Measurements from ENCODE around the gene TBL1XR1.

The TBL1XR1 gene

DNA sequence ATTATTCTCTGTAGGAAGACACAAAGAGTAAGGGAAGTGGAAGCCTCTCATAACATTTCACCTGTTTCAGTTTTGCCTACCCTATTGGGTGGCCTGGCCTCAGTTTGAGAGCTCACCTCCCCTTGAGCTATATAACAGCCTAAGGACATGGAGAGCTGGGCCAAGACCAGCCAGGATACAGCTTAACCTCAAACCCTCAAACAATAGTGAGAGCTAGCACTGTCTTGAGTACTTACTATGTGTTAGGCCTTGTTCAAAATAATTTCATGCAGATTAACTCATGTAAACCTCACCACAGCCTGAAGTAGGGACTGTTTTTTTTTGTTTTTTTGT, 15.0 kb upstream of the TBL1XR1 start:
- Histone ChIP-seq H2BK120ac (ENCODE audit: low read depth, low read length) (no peak overlapping the region), H2BK12ac (ENCODE audit: low read length in 2 of 2) (no peak overlapping the region), H2BK5ac (ENCODE audit: low read depth, low read length, poor library complexity, severe bottlenecking) (no peak overlapping the region), H3K9ac (ENCODE audit: low read length) (no peak overlapping the region), H3K4ac (ENCODE audit: low read depth in 1 of 2, low read length in 2 of 2) (no peak overlapping the region), H3K9me3 (ENCODE audit: control insufficient read depth, low read length) (no peaks in the 10 kb centered on the region), H3K4me1 (ENCODE audit: control insufficient read depth, insufficient read depth, low read depth, low read length) (no peaks in the 10 kb centered on the region), H3K4me3 (ENCODE audit: insufficient read depth in 1 of 2, low read depth in 1 of 2, low read length in 2 of 2) (no peak overlapping the region), H2AK5ac (ENCODE audit: low read length, severe bottlenecking) (no peak overlapping the region), H2AFZ (ENCODE audit: low read depth, low read length) (no peak overlapping the region), H4K8ac (ENCODE audit: low read length) (no peak overlapping the region), H2BK15ac (ENCODE audit: low read depth, poor library complexity, severe bottlenecking) (no peak overlapping the region), H3K36me3 (ENCODE audit: control insufficient read depth in 1 of 2, insufficient read depth in 2 of 2, low read depth in 1 of 2, low read length in 2 of 2) (no peaks in the 10 kb centered on the region), H3K18ac (ENCODE audit: low read depth in 1 of 2, low read length in 2 of 2) (no peak overlapping the region), H4K91ac (ENCODE audit: low read length) (no peak overlapping the region), H3K14ac (ENCODE audit: low read length in 2 of 2) (no peak overlapping the region), H3K27ac (ENCODE audit: low read length, poor library complexity, severe bottlenecking) (no peak overlapping the region), H3K27me3 (ENCODE audit: control insufficient read depth in 1 of 2, insufficient read depth in 1 of 2, low read length in 2 of 2) (no peaks in the 10 kb centered on the region), H3K4me2 (ENCODE audit: low read length, poor library complexity, severe bottlenecking) (no peak overlapping the region), H3K23ac (ENCODE audit: low read length in 2 of 2) (no peak overlapping the region), H3K79me1 (replicated peaks; ENCODE audit: low read length, poor library complexity, severe bottlenecking) (no peaks in the 10 kb centered on the region)
- no peak for DNase-seq

DNA sequence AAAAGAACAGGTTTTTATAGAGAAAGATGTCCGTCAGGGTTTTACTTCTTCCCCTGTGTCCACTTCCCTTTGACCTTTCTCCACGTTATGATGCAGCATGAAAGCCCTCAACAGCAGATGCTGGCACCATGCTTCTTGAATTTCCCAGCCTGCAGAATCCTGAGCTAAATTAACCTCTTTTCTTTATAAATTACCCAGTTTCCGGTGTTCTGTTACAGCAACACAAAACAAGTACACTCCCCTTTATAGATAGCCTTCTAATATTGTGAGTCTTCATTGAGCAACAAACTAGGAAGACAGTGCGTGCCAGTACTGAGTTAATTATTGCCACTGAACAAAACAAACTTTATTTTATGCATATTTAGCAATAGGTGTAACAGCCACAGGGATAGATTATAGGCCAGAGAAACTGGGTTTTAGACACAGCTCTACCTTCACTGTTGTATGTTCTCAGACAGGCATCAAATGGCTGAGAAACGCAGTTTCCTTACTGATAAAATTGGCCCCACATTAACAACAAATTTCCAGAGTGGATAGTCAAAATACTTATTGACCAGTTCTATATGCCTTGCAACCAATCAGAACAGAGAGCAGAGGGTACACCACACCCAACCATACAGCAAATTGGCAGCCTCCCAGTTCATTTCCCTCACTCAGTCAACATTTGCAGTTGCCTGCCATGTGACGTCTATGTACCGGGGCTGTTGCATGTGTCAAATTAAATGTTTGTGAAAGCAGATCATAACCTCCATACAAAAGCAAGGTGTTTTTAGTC, 14.4 kb upstream of the TBL1XR1 start:
- H3K14ac ChIP-seq (ENCODE audit: low read length in 2 of 2) = no peak overlapping the region
- no peak overlapping the region for H2BK15ac ChIP-seq (ENCODE audit: low read depth, poor library complexity, severe bottlenecking)
- H3K79me1 ChIP-seq (replicated peaks; ENCODE audit: low read length, poor library complexity, severe bottlenecking) = no peaks in the 10 kb centered on the region
- H3K18ac ChIP-seq (ENCODE audit: low read depth in 1 of 2, low read length in 2 of 2) = no peak overlapping the region
- H3K9me3 ChIP-seq (ENCODE audit: control insufficient read depth, low read length) = no peaks in the 10 kb centered on the region
- 95% methylated on average over 4 of the region's 7 CpGs for WGBS
- no peak overlapping the region for H3K9ac ChIP-seq (ENCODE audit: low read length)
- H3K4me1 ChIP-seq (ENCODE audit: control insufficient read depth, insufficient read depth, low read depth, low read length) = no peaks in the 10 kb centered on the region
- no peaks in the 10 kb centered on the region for H3K36me3 ChIP-seq (ENCODE audit: control insufficient read depth in 1 of 2, insufficient read depth in 2 of 2, low read depth in 1 of 2, low read length in 2 of 2)
- no peak overlapping the region for H2BK12ac ChIP-seq (ENCODE audit: low read length in 2 of 2)
- no peak overlapping the region for H2AK5ac ChIP-seq (ENCODE audit: low read length, severe bottlenecking)
- DNase-seq = no peak
- no peak overlapping the region for H3K27ac ChIP-seq (ENCODE audit: low read length, poor library complexity, severe bottlenecking)
- H2BK5ac ChIP-seq (ENCODE audit: low read depth, low read length, poor library complexity, severe bottlenecking) = no peak overlapping the region
- H3K4ac ChIP-seq (ENCODE audit: low read depth in 1 of 2, low read length in 2 of 2) = no peak overlapping the region
- no peak overlapping the region for H3K23ac ChIP-seq (ENCODE audit: low read length in 2 of 2)
- no peak overlapping the region for H4K8ac ChIP-seq (ENCODE audit: low read length)
- no peak overlapping the region for H3K4me3 ChIP-seq (ENCODE audit: insufficient read depth in 1 of 2, low read depth in 1 of 2, low read length in 2 of 2)
- no peak overlapping the region for H4K91ac ChIP-seq (ENCODE audit: low read length)
- H2BK120ac ChIP-seq (ENCODE audit: low read depth, low read length) = no peak overlapping the region
- H3K27me3 ChIP-seq (ENCODE audit: control insufficient read depth in 1 of 2, insufficient read depth in 1 of 2, low read length in 2 of 2) = no peaks in the 10 kb centered on the region
- H3K4me2 ChIP-seq (ENCODE audit: low read length, poor library complexity, severe bottlenecking) = no peak overlapping the region
- H2AFZ ChIP-seq (ENCODE audit: low read depth, low read length) = no peak overlapping the region

DNA sequence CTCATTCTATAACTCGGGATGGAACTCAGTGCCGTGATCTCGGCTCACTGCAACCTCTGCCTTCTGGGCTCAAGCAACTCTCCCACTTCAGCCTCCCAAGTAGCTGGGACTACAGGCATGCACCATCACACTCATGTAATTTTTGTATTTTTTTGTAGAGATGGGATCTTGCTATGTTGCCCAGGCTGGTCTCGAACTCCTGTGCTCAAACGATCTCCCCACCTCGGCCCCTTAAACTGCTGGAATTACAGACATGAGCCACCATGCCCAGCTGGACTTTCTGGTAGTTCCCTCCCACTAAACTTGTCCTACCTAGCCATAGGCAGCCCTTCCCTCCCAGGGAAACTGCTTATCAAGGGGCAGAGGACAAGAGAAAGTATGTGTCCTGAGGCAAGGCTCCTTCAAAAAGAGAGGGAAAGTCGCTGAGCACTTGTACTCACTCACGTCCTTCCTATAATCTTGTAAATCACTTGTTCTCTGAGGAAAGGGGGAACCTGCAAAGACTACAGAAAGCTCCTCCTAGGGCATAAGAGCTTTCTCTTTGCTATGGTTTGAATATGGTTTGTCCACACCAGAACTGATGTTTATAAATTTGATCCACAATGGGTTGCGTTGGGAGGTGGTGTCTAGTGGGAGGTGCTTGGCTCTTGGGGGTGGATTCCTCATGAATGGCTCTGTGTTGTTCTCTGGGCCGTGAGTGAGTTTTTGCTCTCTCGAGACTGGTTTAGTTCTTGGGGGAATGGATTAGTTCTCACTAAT, 13.6 kb upstream of the TBL1XR1 start:
- Histone ChIP-seq H2AK5ac (ENCODE audit: low read length, severe bottlenecking) (no peak overlapping the region), H3K4me2 (ENCODE audit: low read length, poor library complexity, severe bottlenecking) (no peak overlapping the region), H3K4me3 (ENCODE audit: insufficient read depth in 1 of 2, low read depth in 1 of 2, low read length in 2 of 2) (no peak overlapping the region), H3K18ac (ENCODE audit: low read depth in 1 of 2, low read length in 2 of 2) (no peak overlapping the region), H3K27ac (ENCODE audit: low read length, poor library complexity, severe bottlenecking) (no peak overlapping the region), H4K91ac (ENCODE audit: low read length) (no peak overlapping the region), H2BK120ac (ENCODE audit: low read depth, low read length) (no peak overlapping the region), H2BK5ac (ENCODE audit: low read depth, low read length, poor library complexity, severe bottlenecking) (no peak overlapping the region), H3K9ac (ENCODE audit: low read length) (no peak overlapping the region), H3K79me1 (replicated peaks; ENCODE audit: low read length, poor library complexity, severe bottlenecking) (no peaks in the 10 kb centered on the region), H3K36me3 (ENCODE audit: control insufficient read depth in 1 of 2, insufficient read depth in 2 of 2, low read depth in 1 of 2, low read length in 2 of 2) (no peaks in the 10 kb centered on the region), H4K8ac (ENCODE audit: low read length) (no peak overlapping the region), H3K4ac (ENCODE audit: low read depth in 1 of 2, low read length in 2 of 2) (no peak overlapping the region), H2BK15ac (ENCODE audit: low read depth, poor library complexity, severe bottlenecking) (no peak overlapping the region), H3K9me3 (ENCODE audit: control insufficient read depth, low read length) (no peaks in the 10 kb centered on the region), H3K23ac (ENCODE audit: low read length in 2 of 2) (no peak overlapping the region), H3K27me3 (ENCODE audit: control insufficient read depth in 1 of 2, insufficient read depth in 1 of 2, low read length in 2 of 2) (no peaks in the 10 kb centered on the region), H2AFZ (ENCODE audit: low read depth, low read length) (no peak overlapping the region), H2BK12ac (ENCODE audit: low read length in 2 of 2) (no peak overlapping the region), H3K14ac (ENCODE audit: low read length in 2 of 2) (no peak overlapping the region), H3K4me1 (ENCODE audit: control insufficient read depth, insufficient read depth, low read depth, low read length) (no peaks in the 10 kb centered on the region)
- no peak for DNase-seq
- over 99% methylated on average over 4 of the region's 11 CpGs for WGBS

DNA sequence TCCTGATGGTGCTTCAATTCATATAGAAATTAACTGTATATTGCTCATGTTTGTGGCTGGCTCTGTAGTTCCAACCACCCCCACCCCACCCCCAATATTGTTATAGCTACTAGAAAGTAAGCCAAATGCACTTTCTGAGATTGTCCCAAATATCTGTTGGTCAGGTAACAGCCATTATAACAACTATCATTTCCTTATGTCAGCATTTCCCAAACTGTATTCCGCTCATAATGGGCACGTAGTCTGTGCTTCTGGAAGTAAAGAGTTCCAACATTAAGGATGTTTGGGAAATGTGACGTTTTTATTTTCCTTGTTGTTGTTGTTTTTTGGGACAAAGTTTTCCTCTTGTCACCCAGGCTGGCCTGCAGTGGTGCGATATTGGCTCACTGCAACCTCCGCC, 12.2 kb upstream of the TBL1XR1 start:
- DNase-seq = no peak
- H3K9ac ChIP-seq (ENCODE audit: low read length) = no peak overlapping the region

More for the DNA sequence above, 12.2 kb upstream of the TBL1XR1 start:
- no peak overlapping the region for H3K18ac ChIP-seq (ENCODE audit: low read depth in 1 of 2, low read length in 2 of 2)
- H4K91ac ChIP-seq (ENCODE audit: low read length) = no peak overlapping the region
- no peak overlapping the region for H2BK120ac ChIP-seq (ENCODE audit: low read depth, low read length)
- no peak overlapping the region for H3K23ac ChIP-seq (ENCODE audit: low read length in 2 of 2)
- no peak overlapping the region for H3K14ac ChIP-seq (ENCODE audit: low read length in 2 of 2)
- H3K9me3 ChIP-seq (ENCODE audit: control insufficient read depth, low read length) = no peaks in the 10 kb centered on the region
- H2BK15ac ChIP-seq (ENCODE audit: low read depth, poor library complexity, severe bottlenecking) = no peak overlapping the region
- H3K4me3 ChIP-seq (ENCODE audit: insufficient read depth in 1 of 2, low read depth in 1 of 2, low read length in 2 of 2) = no peak overlapping the region
- H3K36me3 ChIP-seq (ENCODE audit: control insufficient read depth in 1 of 2, insufficient read depth in 2 of 2, low read depth in 1 of 2, low read length in 2 of 2) = no peaks in the 10 kb centered on the region
- H3K4me1 ChIP-seq (ENCODE audit: control insufficient read depth, insufficient read depth, low read depth, low read length) = no peaks in the 10 kb centered on the region
- H3K27ac ChIP-seq (ENCODE audit: low read length, poor library complexity, severe bottlenecking) = no peak overlapping the region
- H2BK5ac ChIP-seq (ENCODE audit: low read depth, low read length, poor library complexity, severe bottlenecking) = no peak overlapping the region
- no peak overlapping the region for H3K4ac ChIP-seq (ENCODE audit: low read depth in 1 of 2, low read length in 2 of 2)
- no peaks in the 10 kb centered on the region for H3K79me1 ChIP-seq (replicated peaks; ENCODE audit: low read length, poor library complexity, severe bottlenecking)
- no peaks in the 10 kb centered on the region for H3K27me3 ChIP-seq (ENCODE audit: control insufficient read depth in 1 of 2, insufficient read depth in 1 of 2, low read length in 2 of 2)
- H3K4me2 ChIP-seq (ENCODE audit: low read length, poor library complexity, severe bottlenecking) = no peak overlapping the region
- H2BK12ac ChIP-seq (ENCODE audit: low read length in 2 of 2) = no peak overlapping the region
- no peak overlapping the region for H2AK5ac ChIP-seq (ENCODE audit: low read length, severe bottlenecking)
- 98% methylated on average over 5 of the region's 5 CpGs for WGBS
- H2AFZ ChIP-seq (ENCODE audit: low read depth, low read length) = no peak overlapping the region
- H4K8ac ChIP-seq (ENCODE audit: low read length) = no peak overlapping the region
